Ishikawa (cell line): ENCODE results near the gene MED16.

Experiments
- CREB1 ChIP-seq: IDR thresholded peaks from 2 replicates; pipeline ENCODE4 v1.6.1; 2012; ENCODE audit warnings: low read depth
- EP300 ChIP-seq: IDR thresholded peaks from 2 replicates; pipeline ENCODE4 v1.6.1; 2012; ENCODE audit warnings: borderline replicate concordance
- TCF12 ChIP-seq: IDR thresholded peaks from 2 replicates; pipeline ENCODE4 v1.6.1; 2012; ENCODE audit warnings: low read depth
- USF1 ChIP-seq: IDR thresholded peaks from 2 replicates; pipeline ENCODE4 v1.6.1; 2012
- YY1 ChIP-seq: IDR thresholded peaks from 2 replicates; pipeline ENCODE4 v1.6.1; 2012; ENCODE audit warnings: low read depth

- no peak for TF ChIP-seq YY1
- TF ChIP-seq EP300: no peak
- no peak for TF ChIP-seq CREB1
- TF ChIP-seq TCF12: no peak
- TF ChIP-seq USF1: no peak
Measured at GRCh38 chr19:896434-896833, 3.4 kb upstream of the MED16 start.
